Panc1 (cell line): ENCODE data around the gene UQCC3.

ENCODE experiments used
- POLR2AphosphoS5 ChIP-seq: IDR thresholded peaks from 2 replicates; pipeline ENCODE4 v1.6.1; 2012; ENCODE audit warnings: mild to moderate bottlenecking, low read depth, low read length, moderate library complexity
- SIN3A ChIP-seq: IDR thresholded peaks from 2 replicates; pipeline ENCODE4 v1.6.1; 2012; ENCODE audit warnings: low read depth, mild to moderate bottlenecking, low read length, moderate library complexity, borderline replicate concordance; ENCODE audit not compliant: insufficient read depth
- TCF7L2 ChIP-seq: IDR thresholded peaks from 2 replicates; pipeline ENCODE4 v1.6.1; 2011; ENCODE audit warnings: mild to moderate bottlenecking, low read depth, low read length, inconsistent platforms
- TF ChIP-seq, protein P1 (sequence below): fragments of 450-650 bp; IDR thresholded peaks from 2 replicates; pipeline ENCODE4 v1.5.1; 2017; ENCODE audit warnings: mild to moderate bottlenecking
- TF ChIP-seq, protein P2 (sequence below), 2 experiments: IDR thresholded peaks; 2 replicates each; pipeline ENCODE4 v1.6.1; 2011 to 2012; ENCODE audit warnings: low read depth in 2 of 2, control low read depth in 1 of 2, low read length in 1 of 2, mild to moderate bottlenecking in 1 of 2, moderate library complexity in 1 of 2; ENCODE audit not compliant: insufficient read depth in 1 of 2

DNA sequence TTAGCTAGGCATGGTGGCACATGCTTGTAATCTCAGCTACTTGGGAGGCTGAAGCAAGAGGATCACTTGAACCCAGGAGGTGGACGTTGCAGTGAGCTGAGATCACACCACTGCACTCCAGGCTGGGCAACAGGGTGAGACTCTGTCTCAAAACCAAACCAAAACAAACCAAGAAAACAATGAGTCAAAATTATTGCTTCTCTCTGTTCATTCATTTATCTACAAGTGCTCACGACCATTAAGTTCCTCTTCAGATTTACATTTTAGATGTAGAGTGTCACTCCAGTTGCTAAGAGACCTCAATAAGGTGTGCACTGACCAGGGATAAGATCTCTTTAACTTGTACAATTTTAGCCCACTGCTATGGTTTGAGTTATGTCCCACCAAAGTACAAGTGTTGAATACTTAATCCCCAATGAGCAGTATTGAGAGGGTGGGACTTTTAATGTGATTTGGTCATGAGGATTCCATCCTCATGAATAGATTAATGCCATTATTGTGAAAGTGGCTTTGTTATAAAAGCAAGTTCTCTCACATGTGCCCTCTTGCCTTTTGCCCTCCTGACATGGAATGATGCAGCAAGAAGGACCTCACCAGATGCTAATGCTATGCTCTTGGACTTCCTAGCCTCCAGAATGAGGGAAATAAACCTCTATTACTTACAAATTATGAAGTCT is 48.0 kb downstream of the UQCC3 start:
- TF ChIP-seq, protein P1, sequence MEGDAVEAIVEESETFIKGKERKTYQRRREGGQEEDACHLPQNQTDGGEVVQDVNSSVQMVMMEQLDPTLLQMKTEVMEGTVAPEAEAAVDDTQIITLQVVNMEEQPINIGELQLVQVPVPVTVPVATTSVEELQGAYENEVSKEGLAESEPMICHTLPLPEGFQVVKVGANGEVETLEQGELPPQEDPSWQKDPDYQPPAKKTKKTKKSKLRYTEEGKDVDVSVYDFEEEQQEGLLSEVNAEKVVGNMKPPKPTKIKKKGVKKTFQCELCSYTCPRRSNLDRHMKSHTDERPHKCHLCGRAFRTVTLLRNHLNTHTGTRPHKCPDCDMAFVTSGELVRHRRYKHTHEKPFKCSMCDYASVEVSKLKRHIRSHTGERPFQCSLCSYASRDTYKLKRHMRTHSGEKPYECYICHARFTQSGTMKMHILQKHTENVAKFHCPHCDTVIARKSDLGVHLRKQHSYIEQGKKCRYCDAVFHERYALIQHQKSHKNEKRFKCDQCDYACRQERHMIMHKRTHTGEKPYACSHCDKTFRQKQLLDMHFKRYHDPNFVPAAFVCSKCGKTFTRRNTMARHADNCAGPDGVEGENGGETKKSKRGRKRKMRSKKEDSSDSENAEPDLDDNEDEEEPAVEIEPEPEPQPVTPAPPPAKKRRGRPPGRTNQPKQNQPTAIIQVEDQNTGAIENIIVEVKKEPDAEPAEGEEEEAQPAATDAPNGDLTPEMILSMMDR = no peak
- TF ChIP-seq SIN3A = no peak
- TF ChIP-seq, protein P2, sequence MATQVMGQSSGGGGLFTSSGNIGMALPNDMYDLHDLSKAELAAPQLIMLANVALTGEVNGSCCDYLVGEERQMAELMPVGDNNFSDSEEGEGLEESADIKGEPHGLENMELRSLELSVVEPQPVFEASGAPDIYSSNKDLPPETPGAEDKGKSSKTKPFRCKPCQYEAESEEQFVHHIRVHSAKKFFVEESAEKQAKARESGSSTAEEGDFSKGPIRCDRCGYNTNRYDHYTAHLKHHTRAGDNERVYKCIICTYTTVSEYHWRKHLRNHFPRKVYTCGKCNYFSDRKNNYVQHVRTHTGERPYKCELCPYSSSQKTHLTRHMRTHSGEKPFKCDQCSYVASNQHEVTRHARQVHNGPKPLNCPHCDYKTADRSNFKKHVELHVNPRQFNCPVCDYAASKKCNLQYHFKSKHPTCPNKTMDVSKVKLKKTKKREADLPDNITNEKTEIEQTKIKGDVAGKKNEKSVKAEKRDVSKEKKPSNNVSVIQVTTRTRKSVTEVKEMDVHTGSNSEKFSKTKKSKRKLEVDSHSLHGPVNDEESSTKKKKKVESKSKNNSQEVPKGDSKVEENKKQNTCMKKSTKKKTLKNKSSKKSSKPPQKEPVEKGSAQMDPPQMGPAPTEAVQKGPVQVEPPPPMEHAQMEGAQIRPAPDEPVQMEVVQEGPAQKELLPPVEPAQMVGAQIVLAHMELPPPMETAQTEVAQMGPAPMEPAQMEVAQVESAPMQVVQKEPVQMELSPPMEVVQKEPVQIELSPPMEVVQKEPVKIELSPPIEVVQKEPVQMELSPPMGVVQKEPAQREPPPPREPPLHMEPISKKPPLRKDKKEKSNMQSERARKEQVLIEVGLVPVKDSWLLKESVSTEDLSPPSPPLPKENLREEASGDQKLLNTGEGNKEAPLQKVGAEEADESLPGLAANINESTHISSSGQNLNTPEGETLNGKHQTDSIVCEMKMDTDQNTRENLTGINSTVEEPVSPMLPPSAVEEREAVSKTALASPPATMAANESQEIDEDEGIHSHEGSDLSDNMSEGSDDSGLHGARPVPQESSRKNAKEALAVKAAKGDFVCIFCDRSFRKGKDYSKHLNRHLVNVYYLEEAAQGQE (IDR thresholded peaks at IDR 0.05; ENCODE audit: insufficient read depth in 1 of 2, low read depth in 2 of 2, low read length in 1 of 2) = no peak
- TF ChIP-seq POLR2AphosphoS5 = no peak
- no peak for TF ChIP-seq TCF7L2
